Measurements from ENCODE around the gene ZNF700.
"Not testable (repeated sequence)": the region's sequence is repeated elsewhere in the genome, so short reads cannot be mapped to it uniquely, and the experiment has no call there.

The ZNF700 gene

DNA sequence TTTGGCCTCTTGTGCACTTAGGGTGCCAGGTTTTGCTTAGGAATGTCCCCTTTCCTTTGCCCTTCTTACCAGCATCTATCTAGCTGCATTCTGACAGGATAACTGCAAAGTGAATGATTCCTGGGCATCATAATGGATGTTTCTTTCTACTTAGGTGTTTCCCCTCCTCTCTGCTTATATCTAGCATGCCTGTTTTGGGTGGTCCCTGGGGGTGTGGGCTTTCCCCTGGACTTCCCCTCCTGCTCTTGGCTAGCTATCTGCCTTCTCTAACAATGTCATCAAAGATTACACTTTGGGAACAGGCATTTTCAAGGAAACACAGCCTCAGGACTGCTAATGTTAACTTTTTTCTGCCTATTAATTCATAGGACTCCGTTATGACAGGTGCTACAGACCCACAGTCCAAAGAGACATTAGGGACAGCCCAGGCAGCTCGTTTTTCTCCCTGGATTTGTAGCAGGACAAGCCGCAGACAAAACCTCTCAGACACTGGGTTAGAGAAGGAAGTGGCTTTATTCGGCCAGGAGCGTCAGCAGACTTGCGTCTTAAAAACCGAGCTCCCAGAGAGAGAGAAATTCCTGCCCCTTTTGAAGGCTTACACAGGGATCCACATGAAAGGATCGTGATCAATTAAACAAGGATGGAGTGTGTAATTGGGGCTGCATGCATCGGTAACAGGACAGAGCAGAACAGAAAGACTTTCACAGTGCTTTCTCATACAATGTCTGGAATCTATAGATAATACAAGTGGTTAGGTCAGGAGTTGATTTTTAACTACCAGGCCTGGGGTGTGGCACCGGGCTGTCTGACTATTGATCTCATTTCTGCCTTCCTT, 17.3 kb downstream of the ZNF700 start:
- TF ChIP-seq CTCF (conservative IDR thresholded peaks at IDR 0.05; ENCODE audit: control insufficient read depth, insufficient read depth, low read depth, low read length) = no peak
- DNase-seq (ENCODE audit: low read depth) = no peak
- no peak overlapping the region for H3K4me3 ChIP-seq (ENCODE audit: control insufficient read depth, low read depth, low read length)

- TF ChIP-seq CTCF (conservative IDR thresholded peaks at IDR 0.05; ENCODE audit: control insufficient read depth, insufficient read depth, low read depth, low read length) = no peak
- H3K4me3 ChIP-seq (ENCODE audit: control insufficient read depth, low read depth, low read length) = no peak overlapping the region
- no peak for DNase-seq (ENCODE audit: low read depth)
Measured at GRCh38 chr19:11942843-11943108, 17.9 kb downstream of the ZNF700 start.

DNA sequence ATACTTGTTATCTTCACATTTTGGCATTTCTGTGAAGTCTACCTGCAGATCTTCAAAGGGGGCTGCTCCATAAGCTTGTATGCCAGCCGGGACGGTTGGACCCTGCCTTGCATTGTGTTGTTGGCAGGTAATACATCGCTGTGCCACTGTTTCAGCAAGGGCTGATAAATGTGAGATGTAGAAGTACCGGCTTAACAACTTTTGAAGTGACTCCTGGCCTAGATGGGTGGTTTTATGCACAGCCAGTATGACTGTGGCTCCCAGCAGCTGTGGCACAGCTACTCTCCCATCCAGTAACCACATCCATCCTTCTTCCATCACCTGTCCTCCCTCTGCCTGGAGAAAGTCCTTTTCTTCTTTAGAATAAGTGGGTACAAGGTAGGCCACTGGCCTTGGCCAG, 19.7 kb downstream of the ZNF700 start:
- no peak overlapping the region for H3K4me3 ChIP-seq (ENCODE audit: control insufficient read depth, low read depth, low read length)
- no peak for TF ChIP-seq CTCF (conservative IDR thresholded peaks at IDR 0.05; ENCODE audit: control insufficient read depth, insufficient read depth, low read depth, low read length)
- no peak for DNase-seq (ENCODE audit: low read depth)

GRCh38 chr19:11948646-11949045, 23.7 kb downstream of the ZNF700 start:
- no peak for TF ChIP-seq CTCF (conservative IDR thresholded peaks at IDR 0.05; ENCODE audit: control insufficient read depth, insufficient read depth, low read depth, low read length)
- no peak overlapping the region for H3K4me3 ChIP-seq (ENCODE audit: control insufficient read depth, low read depth, low read length)
- no peak for DNase-seq (ENCODE audit: low read depth)

- no peak overlapping the region for H3K4me3 ChIP-seq (ENCODE audit: control insufficient read depth, low read depth, low read length)
- no peak for TF ChIP-seq CTCF (conservative IDR thresholded peaks at IDR 0.05; ENCODE audit: control insufficient read depth, insufficient read depth, low read depth, low read length)
- peak; percentile 27 for DNase-seq (ENCODE audit: low read depth)
Measured at GRCh38 chr19:11949201-11949600, 24.3 kb downstream of the ZNF700 start.

GRCh38 chr19:11949614-11950080, 24.7 kb downstream of the ZNF700 start:
- not testable (repeated sequence) for DNase-seq (ENCODE audit: low read depth); H3K4me3 ChIP-seq (ENCODE audit: control insufficient read depth, low read depth, low read length)

- no peak for TF ChIP-seq CTCF (conservative IDR thresholded peaks at IDR 0.05; ENCODE audit: control insufficient read depth, insufficient read depth, low read depth, low read length)
- H3K4me3 ChIP-seq (ENCODE audit: control insufficient read depth, low read depth, low read length) = no peak overlapping the region
- no peak for DNase-seq (ENCODE audit: low read depth)
Measured at GRCh38 chr19:11950312-11950711, 25.4 kb downstream of the ZNF700 start.
